Measurements from ENCODE around the gene ZNF808. TPM values are rescaled to one million over a fixed set of nuclear protein-coding genes. Genes with fewer than 3 reads are reported as not detected.
"Not testable (repeated sequence)": the region's sequence is repeated elsewhere in the genome, so short reads cannot be mapped to it uniquely, and the experiment has no call there.

Gene ZNF808
- polyA plus RNA-seq (2011; rRNA removed) (2.8 and 4.5 TPM in 2 replicates), polyA minus RNA-seq (2011; rRNA and poly(A)+ RNA removed) (7.6 and 8.7 TPM in 2 replicates)

DNA sequence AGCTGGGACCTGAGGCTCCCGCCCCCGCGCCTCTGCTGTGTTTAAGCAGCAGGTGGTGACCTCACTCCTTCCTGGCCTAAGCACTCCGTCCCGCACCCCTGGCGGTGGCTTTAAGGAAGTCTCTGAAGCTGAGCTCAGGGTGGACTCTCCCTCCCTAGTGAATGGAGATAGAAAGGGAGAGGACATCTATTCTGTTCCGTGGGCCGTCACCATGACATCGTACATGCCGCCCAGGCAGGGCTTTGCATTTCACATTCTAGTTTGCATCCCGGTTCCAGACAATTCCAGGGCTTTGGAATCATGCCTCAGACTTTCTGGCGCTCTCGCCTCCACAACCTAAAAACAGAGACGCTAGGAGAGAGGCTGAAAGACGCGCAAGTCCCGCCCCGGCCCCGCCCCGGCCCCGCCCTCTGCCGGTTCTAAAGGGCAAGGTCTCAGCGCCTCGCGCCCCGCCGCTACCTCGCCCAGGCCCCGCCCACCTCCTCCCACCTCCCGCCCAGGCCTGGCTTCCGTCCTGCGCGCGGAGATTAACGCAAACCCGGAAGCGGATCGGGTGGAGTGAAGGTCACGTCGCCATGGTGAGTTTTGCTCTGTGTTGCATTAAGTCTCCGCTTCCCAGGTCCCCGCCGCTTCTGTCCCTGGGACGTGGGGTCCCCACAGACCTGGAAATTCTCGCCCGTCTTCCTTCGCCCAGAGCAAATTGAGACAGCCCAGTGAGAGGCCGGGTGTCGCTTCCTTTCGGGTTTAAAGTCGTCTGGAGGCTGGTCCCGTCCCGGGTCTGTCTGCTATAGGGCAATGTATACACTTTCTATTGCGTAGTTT, at the start of gene ZNF808:
TSS of gene ZNF808 (plus strand) at position 535 of the 822 bp plus-strand sequence. CDS start 15,617 bp downstream, outside the sequence.
- H3K27me3 ChIP-seq (ENCODE audit: control insufficient read depth, insufficient read depth, low read length): no peaks in the 10 kb centered on the region
- no peaks in the 10 kb centered on the region for H3K36me3 ChIP-seq (ENCODE audit: control insufficient read depth, insufficient read depth, low read length)
- H3K4me3 ChIP-seq (ENCODE audit: low read depth, low read length): peak within 1 kb of the TSS; percentile 58
- ChIA-PET POLR2A (no interaction called here), CTCF (interaction anchor here (0.6 to 0.7 kb wide), 2 partner anchors 13 to 39 kb away, joined by 3 read pairs; no protein-coding TSS in a partner anchor)
- TF ChIP-seq, protein P1, sequence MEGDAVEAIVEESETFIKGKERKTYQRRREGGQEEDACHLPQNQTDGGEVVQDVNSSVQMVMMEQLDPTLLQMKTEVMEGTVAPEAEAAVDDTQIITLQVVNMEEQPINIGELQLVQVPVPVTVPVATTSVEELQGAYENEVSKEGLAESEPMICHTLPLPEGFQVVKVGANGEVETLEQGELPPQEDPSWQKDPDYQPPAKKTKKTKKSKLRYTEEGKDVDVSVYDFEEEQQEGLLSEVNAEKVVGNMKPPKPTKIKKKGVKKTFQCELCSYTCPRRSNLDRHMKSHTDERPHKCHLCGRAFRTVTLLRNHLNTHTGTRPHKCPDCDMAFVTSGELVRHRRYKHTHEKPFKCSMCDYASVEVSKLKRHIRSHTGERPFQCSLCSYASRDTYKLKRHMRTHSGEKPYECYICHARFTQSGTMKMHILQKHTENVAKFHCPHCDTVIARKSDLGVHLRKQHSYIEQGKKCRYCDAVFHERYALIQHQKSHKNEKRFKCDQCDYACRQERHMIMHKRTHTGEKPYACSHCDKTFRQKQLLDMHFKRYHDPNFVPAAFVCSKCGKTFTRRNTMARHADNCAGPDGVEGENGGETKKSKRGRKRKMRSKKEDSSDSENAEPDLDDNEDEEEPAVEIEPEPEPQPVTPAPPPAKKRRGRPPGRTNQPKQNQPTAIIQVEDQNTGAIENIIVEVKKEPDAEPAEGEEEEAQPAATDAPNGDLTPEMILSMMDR (IDR thresholded peaks at IDR 0.05; ENCODE audit: insufficient read depth, low read depth, low read length): peak; percentile 75
- peak; percentile 52 for DNase-seq (ENCODE audit: low read depth)

DNA sequence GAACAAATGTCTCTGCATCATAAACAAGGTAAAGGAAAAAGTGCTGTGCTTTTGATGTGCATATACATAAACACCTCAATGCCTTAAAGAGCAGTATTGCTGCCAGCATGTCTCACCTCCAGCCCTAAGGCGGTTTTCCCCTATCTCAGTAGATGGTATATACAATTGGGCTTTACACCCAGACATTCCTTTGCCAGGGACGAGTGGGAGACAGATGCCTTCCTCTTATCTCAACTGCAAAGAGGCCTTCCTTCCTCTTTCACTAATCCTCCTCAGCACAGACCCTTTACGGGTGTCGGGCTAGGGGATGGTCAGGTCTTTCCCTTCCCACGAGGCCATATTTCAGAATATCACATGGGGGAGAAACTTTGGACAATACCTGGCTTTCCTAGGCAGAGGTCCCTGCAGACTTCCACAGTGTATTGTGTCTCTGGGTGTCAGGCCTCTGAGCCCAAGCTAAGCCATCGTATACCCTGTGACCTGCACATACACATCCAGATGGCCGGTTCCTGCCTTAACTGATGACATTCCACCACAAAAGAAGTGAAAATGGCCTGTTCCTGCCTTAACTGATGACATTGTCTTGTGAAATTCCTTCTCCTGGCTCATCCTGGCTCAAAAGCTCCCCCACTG, 43.2 kb upstream of the ZNF808 start:
- DNase-seq (ENCODE audit: low read depth); CTCF ChIA-PET; H3K36me3 ChIP-seq (ENCODE audit: control insufficient read depth, insufficient read depth, low read length); POLR2A ChIA-PET; H3K4me3 ChIP-seq (ENCODE audit: low read depth, low read length); H3K27me3 ChIP-seq (ENCODE audit: control insufficient read depth, insufficient read depth, low read length): not testable (repeated sequence)

DNA sequence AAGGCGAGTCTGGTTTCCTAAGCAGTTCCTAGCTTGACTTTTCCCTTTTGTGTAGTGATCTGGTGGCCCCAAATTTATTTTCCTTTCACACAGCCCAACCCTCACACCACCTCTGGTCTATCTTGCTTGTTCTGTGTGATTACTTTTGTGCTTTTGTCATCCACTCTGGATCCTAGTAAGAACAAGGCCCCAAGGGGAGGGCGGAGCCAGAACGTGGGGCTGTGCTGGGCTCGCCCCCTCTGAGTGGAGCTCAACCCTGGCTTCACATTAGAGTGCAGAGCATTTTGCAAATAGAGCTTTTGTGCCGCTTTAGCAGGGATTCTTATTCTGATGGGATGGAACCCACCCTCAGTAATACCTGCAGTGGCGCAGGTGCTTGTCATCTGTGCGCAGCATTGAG, 42.4 kb upstream of the ZNF808 start:
- H3K36me3 ChIP-seq (ENCODE audit: control insufficient read depth, insufficient read depth, low read length); DNase-seq (ENCODE audit: low read depth); POLR2A ChIA-PET; H3K4me3 ChIP-seq (ENCODE audit: low read depth, low read length); H3K27me3 ChIP-seq (ENCODE audit: control insufficient read depth, insufficient read depth, low read length); CTCF ChIA-PET: not testable (repeated sequence)

DNA sequence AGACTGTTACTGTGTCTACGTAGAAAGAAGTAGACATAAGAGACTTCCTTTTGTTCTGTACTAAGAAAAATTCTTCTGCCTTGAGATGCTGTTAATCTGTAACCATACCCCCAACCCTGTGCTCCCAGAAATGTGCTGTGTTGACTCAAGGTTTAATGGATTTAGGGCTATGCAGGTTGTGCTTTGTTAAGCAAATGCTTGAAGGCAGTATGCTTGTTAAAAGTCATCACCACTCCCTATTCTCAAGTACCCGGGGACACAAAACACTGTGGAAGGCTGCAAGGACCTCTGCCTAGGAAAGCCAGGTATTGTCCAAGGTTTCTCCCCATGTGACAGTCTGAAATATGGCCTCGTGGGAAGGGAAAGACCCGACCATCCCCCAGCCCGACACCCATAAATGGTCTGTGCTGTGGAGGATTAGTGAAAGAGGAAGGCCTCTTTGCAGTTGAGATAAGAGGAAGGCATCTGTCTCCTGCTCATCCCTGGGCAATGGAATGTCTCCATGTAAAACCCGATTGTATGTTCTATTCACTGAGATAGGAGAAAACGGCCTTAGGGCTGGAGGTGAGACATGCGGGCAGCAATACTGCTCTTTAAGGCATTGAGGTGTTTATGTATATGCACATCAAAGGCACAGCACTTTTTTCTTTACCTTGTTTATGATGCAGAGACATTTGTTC, 41.8 kb upstream of the ZNF808 start:
- H3K27me3 ChIP-seq (ENCODE audit: control insufficient read depth, insufficient read depth, low read length); CTCF ChIA-PET; H3K36me3 ChIP-seq (ENCODE audit: control insufficient read depth, insufficient read depth, low read length); H3K4me3 ChIP-seq (ENCODE audit: low read depth, low read length); POLR2A ChIA-PET; DNase-seq (ENCODE audit: low read depth): not testable (repeated sequence)

DNA sequence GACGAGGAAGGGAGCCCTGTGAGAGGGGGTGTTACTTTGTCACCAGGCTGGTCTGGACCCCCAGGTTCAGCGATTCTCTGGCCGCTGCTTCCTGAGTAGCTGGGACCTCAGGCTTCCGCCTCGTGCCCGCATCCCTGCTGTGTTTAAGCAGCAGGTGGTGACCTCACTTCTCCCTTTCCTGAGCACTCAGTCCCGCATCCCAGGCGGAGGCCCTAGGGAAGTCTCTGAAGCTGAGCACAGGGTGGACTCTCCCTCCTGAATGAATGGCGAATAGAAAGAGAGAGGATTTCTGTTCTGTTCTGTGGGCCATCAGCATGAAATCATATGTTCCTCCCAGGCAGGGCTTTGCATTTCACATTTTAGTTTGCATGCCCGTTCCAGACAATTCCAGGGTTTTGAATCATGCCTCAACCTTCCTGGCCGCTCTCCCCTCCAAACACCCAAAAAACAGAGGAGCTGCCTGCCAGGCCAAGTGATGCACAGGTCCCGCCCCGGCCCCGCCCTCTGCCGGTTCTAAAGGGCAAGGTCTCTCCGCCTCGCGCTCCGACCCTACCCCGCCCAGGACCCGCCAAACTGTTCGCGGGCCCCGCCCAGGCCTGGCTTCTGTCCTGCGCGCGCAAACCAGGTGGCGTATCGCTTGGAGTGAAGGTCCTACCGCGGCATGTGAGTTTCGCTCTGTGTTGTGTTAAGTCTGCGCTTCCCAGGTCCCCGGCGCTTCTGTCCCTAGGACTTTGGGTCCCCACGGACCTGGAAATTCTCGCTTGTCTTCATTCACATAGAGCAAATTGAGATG, 35.1 kb upstream of the ZNF808 start:
- Histone ChIP-seq H3K36me3 (ENCODE audit: control insufficient read depth, insufficient read depth, low read length) (no peaks in the 10 kb centered on the region), H3K4me3 (ENCODE audit: low read depth, low read length) (no peak overlapping the region), H3K27me3 (ENCODE audit: control insufficient read depth, insufficient read depth, low read length) (no peaks in the 10 kb centered on the region)
- CTCF ChIA-PET: no interaction called here
- TF ChIP-seq, protein P1 (IDR thresholded peaks at IDR 0.05; ENCODE audit: insufficient read depth, low read depth, low read length): no peak
- DNase-seq (ENCODE audit: low read depth): no peak
- POLR2A ChIA-PET: no interaction called here

DNA sequence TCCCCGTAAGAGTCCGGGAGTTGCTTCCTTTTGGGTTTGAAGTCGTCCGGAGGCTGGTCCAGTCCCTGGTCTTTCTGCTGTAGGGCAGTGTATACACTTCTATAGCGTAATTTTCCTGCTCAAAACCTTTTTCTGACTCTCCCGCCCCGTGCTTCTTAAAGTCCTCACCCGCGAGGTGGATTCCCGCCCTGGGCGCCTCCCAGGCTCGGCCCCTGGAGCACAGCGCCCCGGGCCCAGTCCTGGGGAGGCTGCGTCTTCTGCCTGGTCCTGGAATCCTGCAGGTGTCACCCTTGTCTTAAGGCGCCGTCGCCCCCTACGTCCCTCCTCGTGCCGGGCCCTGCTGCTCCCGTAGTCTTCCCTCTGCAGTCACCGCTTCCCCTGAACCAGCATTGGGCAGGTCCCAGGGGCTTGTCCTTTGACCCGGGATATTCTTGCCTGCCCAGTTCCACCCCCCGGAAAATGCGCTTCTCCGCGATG, 34.4 kb upstream of the ZNF808 start:
- TF ChIP-seq, protein P1 (IDR thresholded peaks at IDR 0.05; ENCODE audit: insufficient read depth, low read depth, low read length): no peak
- ChIA-PET POLR2A (no interaction called here), CTCF (no interaction called here)
- no peaks in the 10 kb centered on the region for H3K27me3 ChIP-seq (ENCODE audit: control insufficient read depth, insufficient read depth, low read length)
- no peaks in the 10 kb centered on the region for H3K36me3 ChIP-seq (ENCODE audit: control insufficient read depth, insufficient read depth, low read length)
- no peak overlapping the region for H3K4me3 ChIP-seq (ENCODE audit: low read depth, low read length)
- DNase-seq (ENCODE audit: low read depth): no peak
